Esophagus squamous epithelium (tissue), 5 donors: ENCODE results near the gene SH3PXD2B. TPM values are rescaled to one million over a fixed set of nuclear protein-coding genes. Genes with fewer than 3 reads are reported as not detected.

ENCODE experiments used
- DNase-seq: peaks from one replicate; lab custom pipeline; 2025; lab: John Stamatoyannopoulos, UW
- H3K27ac ChIP-seq, 4 donors: fragments of 200-600 bp; sonication (generic); one replicate each; pipeline ENCODE4 v1.5.1; 2016 to 2019; ENCODE audit warnings: mild to moderate bottlenecking in 1 of 4
- H3K27me3 ChIP-seq, 4 donors: fragments of 200-600 bp; sonication (generic); 1 replicate in 3 of 4; 2 replicates in 1 of 4; pipeline versions ENCODE4 v1.5.1 to v1.6.0; 2017 to 2021; ENCODE audit warnings: antibody characterized with exemption in 1 of 4
- H3K36me3 ChIP-seq, 3 donors: fragments of 200-600 bp; sonication (generic); one replicate each; pipeline ENCODE4 v1.5.1; 2016 to 2019
- H3K4me1 ChIP-seq, 3 donors: fragments of 200-600 bp; sonication (generic); one replicate each; pipeline ENCODE4 v1.5.1; 2017 to 2019
- H3K4me3 ChIP-seq, 4 donors: fragments of 200-600 bp; sonication (generic); 1 replicate in 3 of 4; 2 replicates in 1 of 4; pipeline ENCODE4 v1.5.1; 2016 to 2019; ENCODE audit warnings: mild to moderate bottlenecking in 2 of 4, moderate library complexity in 1 of 4
- H3K9me3 ChIP-seq, 3 donors: fragments of 200-600 bp; sonication (generic); one replicate each; pipeline ENCODE4 v1.5.1; 2016 to 2019
- POLR2A ChIP-seq, 4 donors: fragments of 450-650 bp; IDR thresholded peaks; one replicate each; pipeline ENCODE4 v1.6.1; 2017; ENCODE audit warnings: antibody characterized with exemption in 4 of 4, mild to moderate bottlenecking in 4 of 4, moderate library complexity in 3 of 4
- WGBS, 2 donors: methylation state at CpG; one replicate each; pipeline ENCODE4 v1.1.5; 2018; 5-methylcytosine and 5-hydroxymethylcytosine counted together
- intact Hi-C: fragments of 100-400 bp; cut with DNase I; formaldehyde crosslinking; loops from one replicate; pipeline ENCODE4 v1.15.0; 2022
- total RNA-seq, 4 donors: library from RNA; depleted of rRNA; stranded (reverse); fragments of >200 nt; gene quantifications; one replicate each; pipeline ENCODE4 v1.1.0, GENCODE V29; 2016
- TF ChIP-seq, protein P1 (sequence below), 6 experiments: fragments of 450-650 bp in 4 of 6; fragments of 200-600 bp in 2 of 6; sonication (generic) in 2 of 6; IDR thresholded peaks; one replicate each; pipeline ENCODE4 v1.5.1; 2016 to 2019; ENCODE audit warnings: antibody characterized with exemption in 6 of 6, mild to moderate bottlenecking in 4 of 6, moderate library complexity in 4 of 6
- donor health status: DM: yes; HTN: yes; CAD: no.

Gene SH3PXD2B
- total RNA-seq, 4 donors from 2014 or later = 7.1 to 22.1 (median 13.8) TPM

DNA sequence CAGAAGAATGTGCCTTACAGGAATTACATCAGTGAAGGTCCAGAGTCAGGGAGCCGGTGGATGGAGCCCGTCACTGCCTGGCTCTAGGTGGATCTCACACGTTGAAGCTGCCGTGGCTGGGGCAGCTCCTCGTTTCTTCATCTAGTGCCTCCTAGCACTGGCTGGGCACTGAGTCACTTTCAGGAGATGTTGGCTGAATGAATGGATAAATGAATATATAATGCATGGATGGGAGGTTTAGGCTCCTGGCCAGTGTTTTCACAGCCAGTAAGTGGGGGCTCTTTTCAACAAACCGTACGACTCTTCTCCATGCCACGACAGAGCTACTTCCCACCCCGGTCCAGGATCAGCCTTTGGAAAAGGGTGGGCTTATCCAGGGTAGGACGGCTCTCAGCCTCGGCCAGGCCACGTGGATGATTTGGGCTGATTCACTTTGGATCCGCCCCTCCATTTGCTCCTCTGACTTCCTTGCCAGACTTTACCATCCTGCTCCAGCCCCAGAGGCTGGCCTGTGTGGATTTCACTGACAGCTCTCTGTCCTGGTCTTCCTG, 1.3 kb upstream of the SH3PXD2B start:
- no peak overlapping the region for H3K4me3 ChIP-seq
- DNase-seq = no peak
- TF ChIP-seq POLR2A (IDR thresholded peaks at IDR 0.05) = no peak
- TF ChIP-seq, protein P1, sequence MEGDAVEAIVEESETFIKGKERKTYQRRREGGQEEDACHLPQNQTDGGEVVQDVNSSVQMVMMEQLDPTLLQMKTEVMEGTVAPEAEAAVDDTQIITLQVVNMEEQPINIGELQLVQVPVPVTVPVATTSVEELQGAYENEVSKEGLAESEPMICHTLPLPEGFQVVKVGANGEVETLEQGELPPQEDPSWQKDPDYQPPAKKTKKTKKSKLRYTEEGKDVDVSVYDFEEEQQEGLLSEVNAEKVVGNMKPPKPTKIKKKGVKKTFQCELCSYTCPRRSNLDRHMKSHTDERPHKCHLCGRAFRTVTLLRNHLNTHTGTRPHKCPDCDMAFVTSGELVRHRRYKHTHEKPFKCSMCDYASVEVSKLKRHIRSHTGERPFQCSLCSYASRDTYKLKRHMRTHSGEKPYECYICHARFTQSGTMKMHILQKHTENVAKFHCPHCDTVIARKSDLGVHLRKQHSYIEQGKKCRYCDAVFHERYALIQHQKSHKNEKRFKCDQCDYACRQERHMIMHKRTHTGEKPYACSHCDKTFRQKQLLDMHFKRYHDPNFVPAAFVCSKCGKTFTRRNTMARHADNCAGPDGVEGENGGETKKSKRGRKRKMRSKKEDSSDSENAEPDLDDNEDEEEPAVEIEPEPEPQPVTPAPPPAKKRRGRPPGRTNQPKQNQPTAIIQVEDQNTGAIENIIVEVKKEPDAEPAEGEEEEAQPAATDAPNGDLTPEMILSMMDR (IDR thresholded peaks at IDR 0.05) = no peak
- peak overlapping the region; percentile 73 to 94 (median 91) for H3K27ac ChIP-seq
- intact Hi-C loops = no loop called here
- no peaks in the 10 kb centered on the region for H3K36me3 ChIP-seq
- peaks cover 18 to 55% (median 30%) of the 10 kb centered on the region in 3 donors for H3K4me1 ChIP-seq
- H3K9me3 ChIP-seq = no peaks in the 10 kb centered on the region
- 45 to 46% methylated on average over 9 to 13 of the region's 13 CpGs for WGBS, 2 donors
- peaks cover 0 to 8% (median 0%) of the 10 kb centered on the region in 4 donors for H3K27me3 ChIP-seq

DNA sequence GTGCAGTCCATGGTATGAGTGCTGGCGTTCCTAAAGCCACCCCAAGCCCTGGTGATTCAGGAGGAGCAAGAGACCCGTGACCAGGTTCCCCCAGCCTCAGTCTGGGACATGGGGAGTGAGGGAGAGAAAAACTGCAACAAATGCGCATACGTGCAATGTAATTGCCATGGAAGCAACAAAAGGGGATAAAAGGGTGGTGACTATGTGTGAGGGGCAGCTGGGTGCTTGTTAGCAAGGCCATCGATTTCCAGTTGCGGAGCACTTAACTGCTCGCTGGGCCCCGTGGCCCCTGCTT, 709 bp upstream of the SH3PXD2B start:
- H3K36me3 ChIP-seq = no peaks in the 10 kb centered on the region
- no peak for TF ChIP-seq POLR2A (IDR thresholded peaks at IDR 0.05)
- TF ChIP-seq, protein P1 (IDR thresholded peaks at IDR 0.05) = no peak
- intact Hi-C loops = no loop called here
- peak overlapping the region in 3 of 4 donors; percentile 81 to 94 (median 84) for H3K4me3 ChIP-seq
- H3K4me1 ChIP-seq = peaks cover 23 to 60% (median 30%) of the 10 kb centered on the region in 3 donors
- H3K27me3 ChIP-seq = peaks cover 0 to 8% (median 0%) of the 10 kb centered on the region in 4 donors
- H3K27ac ChIP-seq = peak overlapping the region; percentile 73 to 94 (median 91)
- no peaks in the 10 kb centered on the region for H3K9me3 ChIP-seq
- 59 to 69% methylated on average over 7 to 8 of the region's 8 CpGs for WGBS, 2 donors
- DNase-seq = no peak

DNA sequence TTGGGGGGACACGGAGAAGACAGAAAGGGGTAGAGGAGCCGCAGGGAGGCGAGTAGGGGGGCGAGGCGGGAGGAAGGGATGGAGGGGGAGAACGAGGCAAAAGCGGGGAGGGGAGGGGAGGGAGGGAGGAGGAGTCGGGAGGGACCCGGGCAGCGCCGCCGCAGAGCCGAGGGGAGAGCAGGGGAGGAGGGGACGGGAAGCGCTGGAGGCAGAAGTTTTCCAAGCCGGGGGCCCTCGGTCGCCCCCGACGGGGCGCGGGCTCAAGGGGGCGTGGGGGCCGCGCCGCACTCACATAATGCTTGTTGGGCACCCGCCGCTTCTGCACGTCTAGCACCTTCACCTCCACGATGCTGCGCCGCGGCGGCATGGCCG, 353 bp downstream of the SH3PXD2B start:
- Histone ChIP-seq H3K4me1 (peaks cover 23 to 71% (median 30%) of the 10 kb centered on the region in 3 donors), H3K4me3 (peak overlapping the region; percentile 81 to 94 (median 82)), H3K27me3 (peaks cover 0 to 4% (median 0%) of the 10 kb centered on the region in 4 donors), H3K9me3 (no peaks in the 10 kb centered on the region), H3K36me3 (no peaks in the 10 kb centered on the region), H3K27ac (peak overlapping the region; percentile 86 to 94 (median 91))
- no peak for DNase-seq
- intact Hi-C loops = no loop called here
- TF ChIP-seq, protein P1 (IDR thresholded peaks at IDR 0.05) = no peak
- TF ChIP-seq POLR2A (IDR thresholded peaks at IDR 0.05) = no peak
- WGBS, 2 donors = 1 to 2% methylated on average over 10 to 28 of the region's 35 CpGs

DNA sequence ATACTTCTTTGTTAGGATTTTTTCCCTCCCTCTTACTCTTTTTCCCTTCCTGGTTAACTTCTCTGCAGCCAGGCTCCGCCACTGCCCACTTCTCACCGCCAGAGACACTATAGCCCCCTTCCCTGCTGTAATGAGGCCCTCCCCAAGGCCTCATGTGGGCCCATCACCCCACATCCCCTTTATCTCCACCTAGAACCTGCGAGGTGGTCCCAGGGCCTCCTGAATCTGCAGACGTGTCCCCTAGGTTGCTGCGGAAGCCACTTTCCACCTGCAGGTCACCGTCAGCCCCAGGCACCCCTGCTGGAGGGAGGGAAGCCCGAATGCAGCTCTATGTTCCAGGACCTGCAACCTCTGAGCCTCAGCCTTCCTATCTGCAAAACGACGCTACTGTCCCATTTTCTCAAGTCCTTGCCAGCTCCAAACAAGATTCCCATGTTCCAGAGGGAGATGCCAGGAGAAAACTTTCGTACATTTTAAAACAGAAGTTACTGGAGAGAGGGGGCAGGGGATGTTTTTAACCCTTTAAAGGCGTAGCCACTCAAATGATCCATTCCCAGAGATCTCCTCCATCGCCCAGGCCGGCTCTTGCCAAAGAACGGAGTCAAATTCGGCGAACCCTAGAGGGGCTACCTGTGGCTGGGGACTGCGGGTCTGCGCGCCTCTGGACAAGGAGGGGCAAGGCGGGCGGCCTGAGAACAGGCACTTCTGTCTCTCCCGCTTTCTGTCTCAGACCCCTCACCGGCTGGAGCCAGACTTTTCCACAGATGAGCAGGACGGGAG, 929 bp downstream of the SH3PXD2B start:
- H3K4me3 ChIP-seq = peak overlapping the region; percentile 81 to 94 (median 82)
- H3K27me3 ChIP-seq = peaks cover 0 to 4% (median 0%) of the 10 kb centered on the region in 4 donors
- intact Hi-C loops = no loop called here
- peak overlapping the region; percentile 86 to 94 (median 91) for H3K27ac ChIP-seq
- peaks cover 23 to 77% (median 30%) of the 10 kb centered on the region in 3 donors for H3K4me1 ChIP-seq
- no peaks in the 10 kb centered on the region for H3K9me3 ChIP-seq
- no peak for DNase-seq
- 9 to 15% methylated on average over 12 to 14 of the region's 24 CpGs for WGBS, 2 donors
- H3K36me3 ChIP-seq = no peaks in the 10 kb centered on the region
- TF ChIP-seq, protein P1 (IDR thresholded peaks at IDR 0.05) = peak in 5 of 6 experiments; percentile 4 to 70 (median 53)
- no peak for TF ChIP-seq POLR2A (IDR thresholded peaks at IDR 0.05)
